Body of pancreas (tissue), 4 donors: ENCODE results near the gene PTPRT.

Experiments used
- POLR2A ChIP-seq, 3 donors: fragments of 450-650 bp; IDR thresholded peaks; one replicate each; pipeline ENCODE4 v1.6.1; 2016; ENCODE audit warnings: antibody characterized with exemption in 3 of 3, mild to moderate bottlenecking in 2 of 3
- TF ChIP-seq, protein P1 (sequence below), 7 experiments: fragments of 450-650 bp in 4 of 7; fragments of 200-600 bp in 3 of 7; sonication (generic) in 3 of 7; IDR thresholded peaks; one replicate each; pipeline ENCODE4 v1.5.1; 2016 to 2019; ENCODE audit warnings: antibody characterized with exemption in 7 of 7

GRCh38 chr20:43186312-43186711 is 3.4 kb downstream of the PTPRT start:
- no peak for TF ChIP-seq POLR2A (IDR thresholded peaks at IDR 0.05)
- TF ChIP-seq, protein P1, sequence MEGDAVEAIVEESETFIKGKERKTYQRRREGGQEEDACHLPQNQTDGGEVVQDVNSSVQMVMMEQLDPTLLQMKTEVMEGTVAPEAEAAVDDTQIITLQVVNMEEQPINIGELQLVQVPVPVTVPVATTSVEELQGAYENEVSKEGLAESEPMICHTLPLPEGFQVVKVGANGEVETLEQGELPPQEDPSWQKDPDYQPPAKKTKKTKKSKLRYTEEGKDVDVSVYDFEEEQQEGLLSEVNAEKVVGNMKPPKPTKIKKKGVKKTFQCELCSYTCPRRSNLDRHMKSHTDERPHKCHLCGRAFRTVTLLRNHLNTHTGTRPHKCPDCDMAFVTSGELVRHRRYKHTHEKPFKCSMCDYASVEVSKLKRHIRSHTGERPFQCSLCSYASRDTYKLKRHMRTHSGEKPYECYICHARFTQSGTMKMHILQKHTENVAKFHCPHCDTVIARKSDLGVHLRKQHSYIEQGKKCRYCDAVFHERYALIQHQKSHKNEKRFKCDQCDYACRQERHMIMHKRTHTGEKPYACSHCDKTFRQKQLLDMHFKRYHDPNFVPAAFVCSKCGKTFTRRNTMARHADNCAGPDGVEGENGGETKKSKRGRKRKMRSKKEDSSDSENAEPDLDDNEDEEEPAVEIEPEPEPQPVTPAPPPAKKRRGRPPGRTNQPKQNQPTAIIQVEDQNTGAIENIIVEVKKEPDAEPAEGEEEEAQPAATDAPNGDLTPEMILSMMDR (IDR thresholded peaks at IDR 0.05), result no peak
